ENCODE measurements around the gene C1orf174.

C1orf174 gene

GRCh38 chr1:3907621-3908165 is 7.6 kb upstream of the C1orf174 start:
- TF ChIP-seq ZNF70 (CRISPR knock-in tag; IDR thresholded peaks at IDR 0.05) (no peak), ZFP3 (CRISPR knock-in tag; IDR thresholded peaks at IDR 0.05) (no peak), RARB (CRISPR knock-in tag; IDR thresholded peaks at IDR 0.05) (no peak), ESRRG (CRISPR knock-in tag; IDR thresholded peaks at IDR 0.05) (no peak), CSDC2 (CRISPR knock-in tag; IDR thresholded peaks at IDR 0.05) (no peak), POU6F1 (CRISPR knock-in tag; IDR thresholded peaks at IDR 0.05; ENCODE audit: borderline replicate concordance, low read depth) (no peak), CSRNP3 (CRISPR knock-in tag; IDR thresholded peaks at IDR 0.05) (no peak), PPARA (CRISPR knock-in tag; IDR thresholded peaks at IDR 0.05; ENCODE audit: borderline replicate concordance) (no peak), OSR1 (CRISPR knock-in tag; IDR thresholded peaks at IDR 0.05) (no peak), BACH2 (CRISPR knock-in tag; IDR thresholded peaks at IDR 0.05; ENCODE audit: borderline replicate concordance) (no peak)
- TF ChIP-seq, protein P1, sequence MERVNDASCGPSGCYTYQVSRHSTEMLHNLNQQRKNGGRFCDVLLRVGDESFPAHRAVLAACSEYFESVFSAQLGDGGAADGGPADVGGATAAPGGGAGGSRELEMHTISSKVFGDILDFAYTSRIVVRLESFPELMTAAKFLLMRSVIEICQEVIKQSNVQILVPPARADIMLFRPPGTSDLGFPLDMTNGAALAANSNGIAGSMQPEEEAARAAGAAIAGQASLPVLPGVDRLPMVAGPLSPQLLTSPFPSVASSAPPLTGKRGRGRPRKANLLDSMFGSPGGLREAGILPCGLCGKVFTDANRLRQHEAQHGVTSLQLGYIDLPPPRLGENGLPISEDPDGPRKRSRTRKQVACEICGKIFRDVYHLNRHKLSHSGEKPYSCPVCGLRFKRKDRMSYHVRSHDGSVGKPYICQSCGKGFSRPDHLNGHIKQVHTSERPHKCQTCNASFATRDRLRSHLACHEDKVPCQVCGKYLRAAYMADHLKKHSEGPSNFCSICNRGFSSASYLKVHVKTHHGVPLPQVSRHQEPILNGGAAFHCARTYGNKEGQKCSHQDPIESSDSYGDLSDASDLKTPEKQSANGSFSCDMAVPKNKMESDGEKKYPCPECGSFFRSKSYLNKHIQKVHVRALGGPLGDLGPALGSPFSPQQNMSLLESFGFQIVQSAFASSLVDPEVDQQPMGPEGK (CRISPR knock-in tag; IDR thresholded peaks at IDR 0.05; ENCODE audit: borderline replicate concordance): no peak
- TF ChIP-seq, protein P2, sequence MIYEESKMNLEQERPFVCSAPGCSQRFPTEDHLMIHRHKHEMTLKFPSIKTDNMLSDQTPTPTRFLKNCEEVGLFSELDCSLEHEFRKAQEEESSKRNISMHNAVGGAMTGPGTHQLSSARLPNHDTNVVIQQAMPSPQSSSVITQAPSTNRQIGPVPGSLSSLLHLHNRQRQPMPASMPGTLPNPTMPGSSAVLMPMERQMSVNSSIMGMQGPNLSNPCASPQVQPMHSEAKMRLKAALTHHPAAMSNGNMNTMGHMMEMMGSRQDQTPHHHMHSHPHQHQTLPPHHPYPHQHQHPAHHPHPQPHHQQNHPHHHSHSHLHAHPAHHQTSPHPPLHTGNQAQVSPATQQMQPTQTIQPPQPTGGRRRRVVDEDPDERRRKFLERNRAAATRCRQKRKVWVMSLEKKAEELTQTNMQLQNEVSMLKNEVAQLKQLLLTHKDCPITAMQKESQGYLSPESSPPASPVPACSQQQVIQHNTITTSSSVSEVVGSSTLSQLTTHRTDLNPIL (CRISPR knock-in tag; IDR thresholded peaks at IDR 0.05; ENCODE audit: low read depth): no peak
- no peak for ATAC-seq

GRCh38 chr1:3907031-3907534 is 7.0 kb upstream of the C1orf174 start:
- no peak for TF ChIP-seq ISL1 (CRISPR knock-in tag; IDR thresholded peaks at IDR 0.05)
- no peak for TF ChIP-seq ARNTL (CRISPR knock-in tag; IDR thresholded peaks at IDR 0.05; ENCODE audit: borderline replicate concordance, low read depth)
- TF ChIP-seq, protein P2 (CRISPR knock-in tag; IDR thresholded peaks at IDR 0.05; ENCODE audit: low read depth): no peak
- TF ChIP-seq CSDC2 (CRISPR knock-in tag; IDR thresholded peaks at IDR 0.05): no peak
- no peak for TF ChIP-seq POU6F1 (CRISPR knock-in tag; IDR thresholded peaks at IDR 0.05; ENCODE audit: borderline replicate concordance, low read depth)
- TF ChIP-seq, protein P1 (CRISPR knock-in tag; IDR thresholded peaks at IDR 0.05; ENCODE audit: borderline replicate concordance): no peak
- no peak for TF ChIP-seq BACH2 (CRISPR knock-in tag; IDR thresholded peaks at IDR 0.05; ENCODE audit: borderline replicate concordance)
- TF ChIP-seq ZFP30 (CRISPR knock-in tag; IDR thresholded peaks at IDR 0.05): no peak
- TF ChIP-seq, protein P3, sequence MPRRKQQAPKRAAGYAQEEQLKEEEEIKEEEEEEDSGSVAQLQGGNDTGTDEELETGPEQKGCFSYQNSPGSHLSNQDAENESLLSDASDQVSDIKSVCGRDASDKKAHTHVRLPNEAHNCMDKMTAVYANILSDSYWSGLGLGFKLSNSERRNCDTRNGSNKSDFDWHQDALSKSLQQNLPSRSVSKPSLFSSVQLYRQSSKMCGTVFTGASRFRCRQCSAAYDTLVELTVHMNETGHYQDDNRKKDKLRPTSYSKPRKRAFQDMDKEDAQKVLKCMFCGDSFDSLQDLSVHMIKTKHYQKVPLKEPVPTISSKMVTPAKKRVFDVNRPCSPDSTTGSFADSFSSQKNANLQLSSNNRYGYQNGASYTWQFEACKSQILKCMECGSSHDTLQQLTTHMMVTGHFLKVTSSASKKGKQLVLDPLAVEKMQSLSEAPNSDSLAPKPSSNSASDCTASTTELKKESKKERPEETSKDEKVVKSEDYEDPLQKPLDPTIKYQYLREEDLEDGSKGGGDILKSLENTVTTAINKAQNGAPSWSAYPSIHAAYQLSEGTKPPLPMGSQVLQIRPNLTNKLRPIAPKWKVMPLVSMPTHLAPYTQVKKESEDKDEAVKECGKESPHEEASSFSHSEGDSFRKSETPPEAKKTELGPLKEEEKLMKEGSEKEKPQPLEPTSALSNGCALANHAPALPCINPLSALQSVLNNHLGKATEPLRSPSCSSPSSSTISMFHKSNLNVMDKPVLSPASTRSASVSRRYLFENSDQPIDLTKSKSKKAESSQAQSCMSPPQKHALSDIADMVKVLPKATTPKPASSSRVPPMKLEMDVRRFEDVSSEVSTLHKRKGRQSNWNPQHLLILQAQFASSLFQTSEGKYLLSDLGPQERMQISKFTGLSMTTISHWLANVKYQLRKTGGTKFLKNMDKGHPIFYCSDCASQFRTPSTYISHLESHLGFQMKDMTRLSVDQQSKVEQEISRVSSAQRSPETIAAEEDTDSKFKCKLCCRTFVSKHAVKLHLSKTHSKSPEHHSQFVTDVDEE (CRISPR knock-in tag; IDR thresholded peaks at IDR 0.05): no peak
- TF ChIP-seq ZNF8 (CRISPR knock-in tag; IDR thresholded peaks at IDR 0.05): no peak
- no peak for TF ChIP-seq GLIS3 (CRISPR knock-in tag; IDR thresholded peaks at IDR 0.05)
- no peak for ATAC-seq
